ENCODE data around the gene ALK. TPM values are rescaled to one million over a fixed set of nuclear protein-coding genes. Genes with fewer than 3 reads are reported as not detected.

The ALK gene
- total RNA-seq, 1 experiment from 2014 or later = 14.7 TPM

DNA sequence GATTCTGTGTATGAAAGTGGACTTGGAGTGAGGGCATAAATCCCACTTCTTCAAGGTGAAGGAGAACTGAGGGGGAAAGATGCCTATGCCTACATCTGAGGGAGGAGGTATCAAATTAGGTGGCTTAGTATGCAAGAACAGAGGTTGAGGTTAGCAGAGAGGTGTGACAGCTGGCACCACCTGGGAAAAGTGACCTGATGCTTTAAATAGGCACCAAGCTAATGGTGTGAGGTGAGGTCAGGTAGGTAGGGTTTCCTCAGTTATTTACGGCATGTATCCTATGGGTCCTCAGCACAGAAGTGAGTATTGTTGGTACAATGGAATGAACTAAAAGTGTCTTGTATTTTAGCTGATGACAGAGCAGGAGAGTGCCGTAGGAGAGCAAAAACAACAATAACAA is 439.0 kb downstream of the ALK start:
- DNase-seq (ENCODE audit: low spot score) = no peak
- Histone ChIP-seq H3K4me3 (ENCODE audit: low read depth, low read length, poor library complexity, severe bottlenecking) (no peak overlapping the region), H3K36me3 (ENCODE audit: insufficient read depth, low read length, poor library complexity, severe bottlenecking) (no peaks in the 10 kb centered on the region), H3K9me3 (ENCODE audit: low read depth, low read length, poor library complexity, severe bottlenecking) (no peaks in the 10 kb centered on the region), H3K27ac (ENCODE audit: low read depth, low read length, poor library complexity, severe bottlenecking) (no peak overlapping the region), H3K4me1 (ENCODE audit: insufficient read depth, low read length, poor library complexity, severe bottlenecking) (no peaks in the 10 kb centered on the region), H3K27me3 (replicated peaks; ENCODE audit: insufficient read depth, low read depth, low read length, poor library complexity) (no peaks in the 10 kb centered on the region)
- CTCF ChIA-PET = no interaction called here
- POLR2A ChIA-PET (ENCODE audit: low non-redundant PET) = no interaction called here
- TF ChIP-seq EZH2 (IDR thresholded peaks at IDR 0.05; ENCODE audit: borderline replicate concordance, low read depth, low read length, poor library complexity, severe bottlenecking) = no peak
- no peak for TF ChIP-seq CTCF (conservative IDR thresholded peaks at IDR 0.05; ENCODE audit: low read depth, low read length)
- intact Hi-C loops (cut with micrococcal nuclease; ENCODE audit: unreplicated experiment) = no loop called here
- BruUV-seq (replicated peaks) = no TSS peak

GRCh38 chr2:29481313-29481712 is 440.1 kb downstream of the ALK start:
- no peaks in the 10 kb centered on the region for H3K4me1 ChIP-seq (ENCODE audit: insufficient read depth, low read length, poor library complexity, severe bottlenecking)
- no peak for DNase-seq (ENCODE audit: low spot score)
- no peaks in the 10 kb centered on the region for H3K36me3 ChIP-seq (ENCODE audit: insufficient read depth, low read length, poor library complexity, severe bottlenecking)
- ChIA-PET POLR2A (ENCODE audit: low non-redundant PET) (no interaction called here), CTCF (no interaction called here)
- TF ChIP-seq EZH2 (IDR thresholded peaks at IDR 0.05; ENCODE audit: borderline replicate concordance, low read depth, low read length, poor library complexity, severe bottlenecking) (no peak), CTCF (conservative IDR thresholded peaks at IDR 0.05; ENCODE audit: low read depth, low read length) (no peak)
- no peaks in the 10 kb centered on the region for H3K9me3 ChIP-seq (ENCODE audit: low read depth, low read length, poor library complexity, severe bottlenecking)
- no peak overlapping the region for H3K4me3 ChIP-seq (ENCODE audit: low read depth, low read length, poor library complexity, severe bottlenecking)
- intact Hi-C loops (cut with micrococcal nuclease; ENCODE audit: unreplicated experiment) = no loop called here
- BruUV-seq (replicated peaks) = no TSS peak
- no peaks in the 10 kb centered on the region for H3K27me3 ChIP-seq (replicated peaks; ENCODE audit: insufficient read depth, low read depth, low read length, poor library complexity)
- no peak overlapping the region for H3K27ac ChIP-seq (ENCODE audit: low read depth, low read length, poor library complexity, severe bottlenecking)

DNA sequence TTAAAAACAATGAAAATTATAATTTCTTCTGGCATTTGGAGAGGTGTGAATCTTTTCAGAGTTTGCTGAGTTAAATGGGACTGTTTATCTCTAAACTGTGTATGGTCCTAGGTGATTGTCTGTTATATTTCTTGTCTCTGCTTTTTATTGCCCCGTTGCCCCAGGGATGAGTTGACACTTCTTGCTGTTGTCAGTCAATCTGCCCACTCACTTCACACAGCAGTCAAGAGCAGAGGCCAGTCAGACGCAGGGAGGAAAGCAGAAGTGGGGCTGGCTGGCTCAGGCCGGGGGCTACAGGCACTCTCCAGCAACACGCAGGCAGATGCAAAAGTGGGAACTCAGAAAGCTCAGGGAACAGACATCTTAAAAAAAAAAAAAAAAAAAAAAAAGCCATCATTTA is 441.0 kb downstream of the ALK start:
- no TSS peak for BruUV-seq (replicated peaks)
- Histone ChIP-seq H3K36me3 (ENCODE audit: insufficient read depth, low read length, poor library complexity, severe bottlenecking) (no peaks in the 10 kb centered on the region), H3K4me3 (ENCODE audit: low read depth, low read length, poor library complexity, severe bottlenecking) (no peak overlapping the region), H3K4me1 (ENCODE audit: insufficient read depth, low read length, poor library complexity, severe bottlenecking) (no peaks in the 10 kb centered on the region), H3K27ac (ENCODE audit: low read depth, low read length, poor library complexity, severe bottlenecking) (no peak overlapping the region), H3K27me3 (replicated peaks; ENCODE audit: insufficient read depth, low read depth, low read length, poor library complexity) (no peaks in the 10 kb centered on the region), H3K9me3 (ENCODE audit: low read depth, low read length, poor library complexity, severe bottlenecking) (no peaks in the 10 kb centered on the region)
- DNase-seq (ENCODE audit: low spot score) = no peak
- intact Hi-C loops (cut with micrococcal nuclease; ENCODE audit: unreplicated experiment) = no loop called here
- ChIA-PET CTCF (no interaction called here), POLR2A (ENCODE audit: low non-redundant PET) (no interaction called here)
- TF ChIP-seq CTCF (conservative IDR thresholded peaks at IDR 0.05; ENCODE audit: low read depth, low read length) = no peak
- TF ChIP-seq EZH2 (IDR thresholded peaks at IDR 0.05; ENCODE audit: borderline replicate concordance, low read depth, low read length, poor library complexity, severe bottlenecking) = no peak

Data from A673 (cell line).